Fibroblast of skin of right biceps (primary cell): ENCODE data around the gene SYNE3.

ENCODE experiments used
- DNase-seq: peaks from one replicate; pipeline ENCODE4 v3.0.0-alpha.2; 2013

The SYNE3 gene

GRCh38 chr14:95469134-95469481 is 47.3 kb downstream of the SYNE3 start:
- no peak for DNase-seq

- DNase-seq: no peak
Measured at GRCh38 chr14:95468448-95469133, 47.9 kb downstream of the SYNE3 start.

- no peak for DNase-seq
Measured at GRCh38 chr14:95467657-95468056, 48.8 kb downstream of the SYNE3 start.

GRCh38 chr14:95467232-95467631 is 49.2 kb downstream of the SYNE3 start:
- DNase-seq: no peak
